Gastroesophageal sphincter (tissue), 4 donors: ENCODE data around the gene DDTL. TPM values are rescaled to one million over a fixed set of nuclear protein-coding genes. Genes with fewer than 3 reads are reported as not detected.
"Not testable (repeated sequence)": the region's sequence is repeated elsewhere in the genome, so short reads cannot be mapped to it uniquely, and the experiment has no call there.

ENCODE experiments used
- ATAC-seq: fragments of 150-250 bp; one replicate; pipeline ENCODE4 v1.9.1; 2016; ENCODE audit warnings: mild to moderate bottlenecking, moderate library complexity
- H3K27ac ChIP-seq, 4 donors: fragments of 200-600 bp; sonication (generic) in 3 of 4; 1 replicate in 3 of 4; 2 replicates in 1 of 4; pipeline ENCODE4 v1.5.1; 2016 to 2019
- H3K27me3 ChIP-seq: fragments of 200-600 bp; sonication (generic); one replicate; pipeline ENCODE4 v1.5.1; 2019
- H3K36me3 ChIP-seq, 2 donors: fragments of 200-600 bp; sonication (generic); one replicate each; pipeline ENCODE4 v1.5.1; 2019; ENCODE audit warnings: control low read depth in 1 of 2
- H3K4me1 ChIP-seq, 3 donors: fragments of 200-600 bp; sonication (generic); 1 replicate in 2 of 3; 2 replicates in 1 of 3; pipeline ENCODE4 v1.5.1; 2016 to 2019; ENCODE audit warnings: control low read depth in 2 of 3
- H3K4me3 ChIP-seq, 2 donors: fragments of 200-600 bp; sonication (generic); one replicate each; pipeline ENCODE4 v1.5.1; 2019; ENCODE audit warnings: mild to moderate bottlenecking in 1 of 2, moderate library complexity in 1 of 2
- H3K9me3 ChIP-seq, 3 donors: fragments of 200-600 bp; sonication (generic); one replicate each; pipeline ENCODE4 v1.5.1; 2017 to 2019; ENCODE audit warnings: control low read depth in 2 of 3
- CTCF ChIP-seq, 4 experiments: fragments of 200-600 bp in 2 of 4; fragments of 450-650 bp in 2 of 4; sonication (generic) in 1 of 4; IDR thresholded peaks; one replicate each; pipeline ENCODE4 v1.5.1; 2017 to 2019; ENCODE audit warnings: antibody characterized with exemption in 4 of 4, mild to moderate bottlenecking in 2 of 4, moderate library complexity in 2 of 4
- EP300 ChIP-seq: sonication (generic); formaldehyde crosslinking; IDR thresholded peaks from one replicate; pipeline ENCODE4 v1.6.1; 2017; ENCODE audit warnings: antibody characterized with exemption, mild to moderate bottlenecking
- POLR2A ChIP-seq, 2 donors: fragments of 450-650 bp; IDR thresholded peaks; one replicate each; pipeline ENCODE4 v1.6.1; 2017; ENCODE audit warnings: antibody characterized with exemption in 2 of 2, mild to moderate bottlenecking in 2 of 2, moderate library complexity in 1 of 2
- POLR2AphosphoS5 ChIP-seq: sonication (generic); formaldehyde crosslinking; IDR thresholded peaks from one replicate; pipeline ENCODE4 v1.6.1; 2017; ENCODE audit warnings: antibody characterized with exemption
- WGBS, 2 donors: methylation state at CpG; one replicate each; pipeline ENCODE4 v1.1.5; 2018; ENCODE audit warnings: low coverage in 1 of 2; 5-methylcytosine and 5-hydroxymethylcytosine counted together
- total RNA-seq, 4 donors: library from RNA; depleted of rRNA; stranded (reverse); fragments of >200 nt; gene quantifications; one replicate each; pipeline ENCODE4 v1.1.0, GENCODE V29; 2016

The DDTL gene
- total RNA-seq, 4 donors from 2014 or later, result 2.2 to 3.4 TPM; not detected in 2

GRCh38 chr22:23938328-23939016 is 28.2 kb upstream of the DDTL start:
- no peaks in the 10 kb centered on the region for H3K36me3 ChIP-seq
- H3K27ac ChIP-seq, result no peak overlapping the region
- ATAC-seq, result no peak
- H3K9me3 ChIP-seq, result no peaks in the 10 kb centered on the region
- no peaks in the 10 kb centered on the region for H3K4me1 ChIP-seq
- WGBS, 2 donors, result 43 to 58% methylated on average over 2 to 4 of the region's 5 CpGs
- TF ChIP-seq CTCF (IDR thresholded peaks at IDR 0.05) (no peak), EP300 (no peak), POLR2A (IDR thresholded peaks at IDR 0.05) (no peak), POLR2AphosphoS5 (no peak)
- no peaks in the 10 kb centered on the region for H3K27me3 ChIP-seq
- H3K4me3 ChIP-seq, result no peak overlapping the region

- no peak overlapping the region for H3K4me3 ChIP-seq
- no peaks in the 10 kb centered on the region for H3K27me3 ChIP-seq
- no peak for TF ChIP-seq EP300
- no peak for TF ChIP-seq CTCF (IDR thresholded peaks at IDR 0.05)
- TF ChIP-seq POLR2AphosphoS5, result no peak
- TF ChIP-seq POLR2A (IDR thresholded peaks at IDR 0.05), result no peak
- H3K4me1 ChIP-seq, result no peaks in the 10 kb centered on the region
- H3K27ac ChIP-seq, result no peak overlapping the region
- no peaks in the 10 kb centered on the region for H3K36me3 ChIP-seq
- WGBS, 2 donors, result 100% methylated on average over 1 of the region's 3 CpGs; no CpG with 5 or more reads in 1 of the 2 donors
- H3K9me3 ChIP-seq, result no peaks in the 10 kb centered on the region
- ATAC-seq, result no peak
Measured at GRCh38 chr22:23939017-23939357, 27.7 kb upstream of the DDTL start.

- not testable (repeated sequence) for ATAC-seq, H3K27ac ChIP-seq, H3K9me3 ChIP-seq, H3K27me3 ChIP-seq, H3K4me1 ChIP-seq, H3K36me3 ChIP-seq, H3K4me3 ChIP-seq
- WGBS, 2 donors, result no CpG with 5 or more reads among the region's 14 CpGs
Measured at GRCh38 chr22:23940166-23940565, 26.5 kb upstream of the DDTL start.

GRCh38 chr22:23947391-23947790 is 19.3 kb upstream of the DDTL start:
- not testable (repeated sequence) for H3K9me3 ChIP-seq, H3K36me3 ChIP-seq, ATAC-seq, H3K4me1 ChIP-seq, H3K4me3 ChIP-seq, H3K27ac ChIP-seq, H3K27me3 ChIP-seq
- WGBS, 2 donors, result no CpG with 5 or more reads among the region's 3 CpGs

- not testable (repeated sequence) for ATAC-seq, H3K9me3 ChIP-seq, H3K27me3 ChIP-seq, H3K36me3 ChIP-seq, H3K4me3 ChIP-seq, H3K27ac ChIP-seq, H3K4me1 ChIP-seq
- 65 to 83% methylated on average over 5 to 7 of the region's 18 CpGs for WGBS, 2 donors
Measured at GRCh38 chr22:23949764-23950163, 16.9 kb upstream of the DDTL start.

GRCh38 chr22:23951383-23951782 is 15.3 kb upstream of the DDTL start:
- not testable (repeated sequence) for H3K4me1 ChIP-seq, H3K27ac ChIP-seq, H3K36me3 ChIP-seq, H3K27me3 ChIP-seq, H3K4me3 ChIP-seq, ATAC-seq, H3K9me3 ChIP-seq
- 35% methylated on average over 2 of the region's 2 CpGs; no CpG with 5 or more reads in 1 of the 2 donors for WGBS, 2 donors

- H3K4me3 ChIP-seq, H3K27me3 ChIP-seq, H3K36me3 ChIP-seq, H3K27ac ChIP-seq, H3K4me1 ChIP-seq, H3K9me3 ChIP-seq: not testable (repeated sequence)
- WGBS, 2 donors, result 67 to 71% methylated on average over 8 to 11 of the region's 11 CpGs
- peak; percentile 12 for ATAC-seq
Measured at GRCh38 chr22:23952794-23953405, 13.8 kb upstream of the DDTL start.

- not testable (repeated sequence) for H3K4me3 ChIP-seq, H3K36me3 ChIP-seq, H3K27me3 ChIP-seq, H3K4me1 ChIP-seq, ATAC-seq, H3K9me3 ChIP-seq, H3K27ac ChIP-seq
- 84 to 100% methylated on average over 1 to 2 of the region's 4 CpGs for WGBS, 2 donors
Measured at GRCh38 chr22:23953485-23953884, 13.2 kb upstream of the DDTL start.

- ATAC-seq, H3K27me3 ChIP-seq, H3K4me3 ChIP-seq, H3K27ac ChIP-seq, H3K9me3 ChIP-seq, H3K36me3 ChIP-seq, H3K4me1 ChIP-seq: not testable (repeated sequence)
- WGBS, 2 donors, result 47 to 58% methylated on average over 3 to 7 of the region's 8 CpGs
Measured at GRCh38 chr22:23954193-23954990, 12.3 kb upstream of the DDTL start.

GRCh38 chr22:23954991-23955305 is 11.7 kb upstream of the DDTL start:
- WGBS, 2 donors, result 71 to 80% methylated on average over 2 to 5 of the region's 6 CpGs
- not testable (repeated sequence) for H3K36me3 ChIP-seq, H3K4me3 ChIP-seq, H3K27ac ChIP-seq, H3K27me3 ChIP-seq, H3K9me3 ChIP-seq, H3K4me1 ChIP-seq, ATAC-seq

- WGBS, 2 donors, result 71 to 83% methylated on average over 1 to 5 of the region's 8 CpGs
- not testable (repeated sequence) for H3K27me3 ChIP-seq, H3K4me3 ChIP-seq, ATAC-seq, H3K27ac ChIP-seq, H3K36me3 ChIP-seq, H3K9me3 ChIP-seq
- peaks cover 0 to 12% (median 0%) of the 10 kb centered on the region in 3 donors for H3K4me1 ChIP-seq
Measured at GRCh38 chr22:23955886-23956285, 10.8 kb upstream of the DDTL start.
